ENCODE measurements around the gene AGER.
"Not testable (repeated sequence)": the region's sequence is repeated elsewhere in the genome, so short reads cannot be mapped to it uniquely, and the experiment has no call there.

AGER gene

DNA sequence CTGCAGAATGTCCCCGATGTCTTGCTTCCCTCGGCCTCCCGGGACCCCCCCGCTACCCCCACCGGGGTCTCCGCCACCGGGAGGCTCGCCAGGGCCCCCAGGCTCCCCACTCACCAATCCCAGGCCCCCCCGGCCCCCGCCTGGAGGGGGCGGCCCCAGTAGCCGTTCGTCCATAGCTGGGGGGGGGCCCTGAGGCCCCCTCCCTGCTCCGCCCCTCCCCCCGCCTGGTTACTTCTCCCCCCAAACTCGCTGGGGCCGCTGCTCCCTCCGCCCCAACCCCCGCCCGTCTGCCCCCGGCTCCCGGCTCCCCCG, 5.6 kb upstream of the AGER start:
- no peak for DNase-seq (ENCODE audit: low read depth in 2 of 2)
- TF ChIP-seq, protein P1, sequence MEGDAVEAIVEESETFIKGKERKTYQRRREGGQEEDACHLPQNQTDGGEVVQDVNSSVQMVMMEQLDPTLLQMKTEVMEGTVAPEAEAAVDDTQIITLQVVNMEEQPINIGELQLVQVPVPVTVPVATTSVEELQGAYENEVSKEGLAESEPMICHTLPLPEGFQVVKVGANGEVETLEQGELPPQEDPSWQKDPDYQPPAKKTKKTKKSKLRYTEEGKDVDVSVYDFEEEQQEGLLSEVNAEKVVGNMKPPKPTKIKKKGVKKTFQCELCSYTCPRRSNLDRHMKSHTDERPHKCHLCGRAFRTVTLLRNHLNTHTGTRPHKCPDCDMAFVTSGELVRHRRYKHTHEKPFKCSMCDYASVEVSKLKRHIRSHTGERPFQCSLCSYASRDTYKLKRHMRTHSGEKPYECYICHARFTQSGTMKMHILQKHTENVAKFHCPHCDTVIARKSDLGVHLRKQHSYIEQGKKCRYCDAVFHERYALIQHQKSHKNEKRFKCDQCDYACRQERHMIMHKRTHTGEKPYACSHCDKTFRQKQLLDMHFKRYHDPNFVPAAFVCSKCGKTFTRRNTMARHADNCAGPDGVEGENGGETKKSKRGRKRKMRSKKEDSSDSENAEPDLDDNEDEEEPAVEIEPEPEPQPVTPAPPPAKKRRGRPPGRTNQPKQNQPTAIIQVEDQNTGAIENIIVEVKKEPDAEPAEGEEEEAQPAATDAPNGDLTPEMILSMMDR (IDR thresholded peaks at IDR 0.05; ENCODE audit: low read depth, low read length): no peak
- H3K4me3 ChIP-seq (replicated peaks in 1 of 2; ENCODE audit: low read depth in 2 of 2, low read length in 2 of 2): peak overlapping the region; percentile 67 to 70

DNA sequence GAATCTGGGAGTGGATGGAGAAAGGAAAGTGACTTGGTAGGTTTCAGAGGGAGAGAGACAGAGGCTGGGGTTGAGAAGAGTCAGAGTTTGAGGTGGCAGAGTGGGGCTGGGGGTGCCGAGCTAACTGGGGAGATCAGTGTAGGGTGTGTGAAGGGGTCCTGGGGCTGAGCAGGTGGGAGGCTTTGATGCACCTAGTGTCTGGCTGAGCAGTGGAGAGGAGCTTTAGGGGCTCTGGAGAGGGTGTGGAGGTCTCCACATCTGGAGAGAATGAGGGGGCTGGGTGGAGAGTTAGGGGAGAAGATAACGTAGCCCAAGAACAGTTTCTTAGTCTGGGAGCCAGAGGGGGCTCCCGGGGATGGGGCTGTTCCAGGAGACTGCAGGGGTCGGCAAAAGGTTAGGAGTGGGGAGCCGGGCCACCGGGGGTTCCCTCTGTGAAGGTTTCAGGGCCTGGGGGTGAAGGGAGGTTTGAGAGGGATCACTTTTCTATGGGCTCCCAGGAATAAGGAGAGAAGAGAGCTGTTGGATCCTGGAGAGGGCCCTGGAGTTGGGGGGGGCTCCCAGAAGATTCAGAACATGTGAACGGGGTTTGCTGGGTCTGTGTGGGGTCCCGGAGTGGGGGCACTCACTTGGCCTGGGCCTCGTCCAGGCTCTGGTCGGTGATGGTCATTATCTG, 5.2 kb upstream of the AGER start:
- peak overlapping the region; percentile 67 to 70 for H3K4me3 ChIP-seq (replicated peaks in 1 of 2; ENCODE audit: low read depth in 2 of 2, low read length in 2 of 2)
- no peak for DNase-seq (ENCODE audit: low read depth in 2 of 2)

DNA sequence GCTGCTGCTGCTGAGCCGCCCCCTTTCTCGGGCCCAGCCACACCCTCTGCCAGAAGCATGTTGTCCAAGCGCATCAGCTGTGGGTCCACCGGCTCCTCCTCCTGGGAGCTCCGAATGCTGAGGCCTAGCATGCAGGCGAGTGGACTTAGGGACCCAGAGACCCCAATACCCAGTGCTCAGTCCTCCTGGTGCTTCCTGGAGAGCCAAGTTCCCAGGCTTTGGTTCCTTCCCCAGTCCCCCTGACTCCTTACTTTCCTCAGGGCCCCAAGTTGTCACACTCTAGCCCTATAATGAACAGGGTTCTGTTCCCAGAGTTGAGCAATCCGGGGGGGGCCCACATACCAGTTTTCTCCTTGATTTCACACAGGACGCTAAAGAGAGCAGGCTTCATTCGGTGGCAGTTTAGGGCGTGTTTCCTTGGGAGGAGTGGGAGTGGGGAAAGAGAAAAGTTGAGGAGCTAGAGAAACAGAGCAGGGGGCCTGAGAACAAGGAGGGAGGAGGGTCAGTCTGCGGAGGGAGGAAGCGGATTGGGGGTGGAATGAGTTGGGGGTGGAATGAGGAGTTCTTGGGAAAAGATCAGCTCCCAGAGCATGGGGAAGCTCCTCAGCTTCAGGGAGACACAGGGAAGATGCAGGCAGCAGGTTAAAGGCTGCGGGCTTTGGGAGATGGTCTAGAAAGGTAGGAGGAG, 4.5 kb upstream of the AGER start:
- peak overlapping the region; percentile 67 to 70 for H3K4me3 ChIP-seq (replicated peaks in 1 of 2; ENCODE audit: low read depth in 2 of 2, low read length in 2 of 2)
- TF ChIP-seq, protein P1 (IDR thresholded peaks at IDR 0.05; ENCODE audit: low read depth, low read length): no peak
- DNase-seq (ENCODE audit: low read depth in 2 of 2): peak; percentile 25 to 41

More for the DNA sequence above, 5.2 kb upstream of the AGER start:
- TF ChIP-seq, protein P1 (IDR thresholded peaks at IDR 0.05; ENCODE audit: low read depth, low read length): no peak

DNA sequence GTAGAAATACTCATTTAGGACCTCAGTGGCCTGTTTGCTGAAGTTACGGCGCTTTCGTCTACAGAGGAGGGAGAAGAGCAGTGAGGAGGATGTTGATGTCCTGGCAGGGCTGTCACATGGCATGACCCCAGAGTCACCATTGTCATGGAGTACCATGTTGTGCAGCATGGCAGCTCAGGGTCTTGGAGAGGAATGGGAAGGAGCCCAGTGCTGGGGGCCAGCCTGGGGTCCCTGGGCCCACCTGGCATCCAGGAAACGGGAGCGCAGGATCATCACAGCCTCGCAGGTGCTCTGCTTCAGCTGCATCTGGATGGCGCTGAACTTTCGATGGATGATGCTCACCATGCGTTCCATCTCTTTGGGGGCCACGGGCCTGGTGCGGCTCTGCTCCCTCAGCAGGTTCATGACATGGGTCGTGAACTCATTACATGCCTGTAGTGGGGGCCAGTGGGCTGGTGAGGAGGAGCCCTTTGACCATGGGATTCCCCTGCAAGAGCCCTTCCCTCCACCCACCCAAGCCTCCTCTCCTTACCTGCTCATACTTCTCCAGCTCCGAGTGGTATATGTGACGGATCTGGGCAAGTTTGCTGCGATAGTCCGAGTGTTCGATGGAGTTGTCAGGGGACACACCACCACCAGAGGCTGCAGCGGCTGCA, 3.8 kb upstream of the AGER start:
- H3K4me3 ChIP-seq (replicated peaks in 1 of 2; ENCODE audit: low read depth in 2 of 2, low read length in 2 of 2): peak overlapping the region; percentile 11 to 67

DNA sequence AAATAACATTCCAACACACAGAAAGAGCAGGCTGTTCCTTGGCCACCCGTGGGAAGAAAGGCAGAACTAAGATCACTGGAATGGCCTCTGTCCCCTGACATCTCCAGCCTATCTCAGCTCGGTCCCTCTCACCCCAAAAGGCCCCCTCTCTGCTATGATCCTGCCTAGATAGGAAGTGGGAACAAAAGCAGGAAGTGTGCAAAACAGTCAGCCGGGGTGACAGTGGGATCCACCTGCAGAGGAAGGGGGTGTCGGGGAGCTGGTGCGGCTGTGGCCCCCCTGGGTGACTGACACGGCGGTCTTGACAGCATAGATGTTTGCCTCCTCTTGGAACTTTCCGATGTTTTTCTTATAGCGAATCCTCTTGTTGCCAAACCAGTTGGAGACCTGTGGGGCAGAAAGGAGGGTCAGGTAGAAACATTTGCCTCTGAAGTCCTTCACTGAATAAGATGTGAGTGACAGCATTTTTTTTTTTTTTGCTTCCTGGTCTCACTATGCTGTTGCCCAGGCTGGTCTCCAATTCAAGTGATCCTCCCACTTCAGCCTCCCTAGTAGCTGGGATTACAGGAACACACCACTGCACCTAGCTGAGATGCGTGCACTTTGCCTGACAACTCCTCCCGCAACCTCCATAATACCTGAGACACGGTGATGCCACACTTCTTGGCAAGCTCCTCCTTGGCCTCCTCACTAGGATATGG, 3.1 kb upstream of the AGER start:
- TF ChIP-seq, protein P1 (IDR thresholded peaks at IDR 0.05; ENCODE audit: low read depth, low read length): no peak
- no peak for DNase-seq (ENCODE audit: low read depth in 2 of 2)
- H3K4me3 ChIP-seq (replicated peaks in 1 of 2; ENCODE audit: low read depth in 2 of 2, low read length in 2 of 2): no peak overlapping the region

More for the DNA sequence above, 3.8 kb upstream of the AGER start:
- DNase-seq (ENCODE audit: low read depth in 2 of 2): not testable (repeated sequence)

DNA sequence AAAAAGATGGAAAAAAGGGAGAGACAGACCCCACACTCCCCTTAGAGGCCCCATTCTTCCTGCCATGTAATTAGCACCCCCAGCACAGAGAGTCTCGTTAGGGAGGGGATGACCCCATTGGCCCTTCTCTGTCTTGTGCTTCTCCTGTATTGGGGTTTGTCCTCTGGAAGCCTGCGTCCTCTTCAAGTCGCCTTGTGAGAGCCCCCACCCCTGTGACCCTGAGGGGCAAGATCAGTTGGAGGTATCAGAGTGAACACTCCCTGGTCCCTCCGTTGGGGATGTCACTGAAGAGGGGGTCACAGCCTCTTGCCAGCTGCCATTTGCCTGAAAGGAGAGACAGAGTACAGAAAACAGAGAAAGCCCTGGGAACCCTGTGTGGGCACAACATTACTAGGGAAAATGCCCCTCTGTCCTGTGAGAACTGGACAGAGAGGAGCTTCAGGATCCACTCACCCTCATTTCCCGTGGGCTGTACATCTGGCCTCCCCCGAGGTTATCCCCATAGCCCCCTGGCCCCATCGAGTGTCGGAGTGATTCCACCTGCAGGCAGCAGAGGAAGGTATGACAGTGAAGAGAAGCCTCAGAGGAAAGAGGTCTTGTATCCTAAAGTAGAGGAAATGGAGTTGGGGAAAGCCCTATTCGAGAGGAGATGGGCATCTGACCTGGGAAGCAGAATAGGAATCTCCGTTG, 2.2 kb upstream of the AGER start:
- not testable (repeated sequence) for H3K4me3 ChIP-seq (replicated peaks in 1 of 2; ENCODE audit: low read depth in 2 of 2, low read length in 2 of 2); DNase-seq (ENCODE audit: low read depth in 2 of 2)

DNA sequence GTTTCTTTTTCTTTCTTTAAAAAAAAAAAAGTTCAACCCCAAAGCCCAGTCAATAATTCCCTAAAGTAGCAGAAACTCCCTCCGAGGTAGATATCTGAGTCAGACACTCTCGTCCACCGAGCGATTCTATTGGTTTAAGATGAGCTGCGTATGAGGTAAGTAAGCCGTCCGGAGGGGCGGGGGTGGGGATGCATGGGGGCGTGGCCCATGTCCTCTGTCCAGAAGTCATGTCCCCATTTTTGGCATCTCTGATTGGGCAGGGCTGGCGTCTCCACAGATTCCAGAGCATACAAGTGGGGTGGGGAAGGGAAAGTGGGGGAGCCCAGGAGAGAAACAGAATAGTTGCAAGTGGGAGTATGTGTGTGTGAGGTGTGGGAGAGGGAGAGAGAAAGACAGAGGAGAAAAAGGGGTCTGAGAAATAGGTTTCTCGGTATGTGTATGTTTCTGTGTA, 1.7 kb upstream of the AGER start:
- not testable (repeated sequence) for H3K4me3 ChIP-seq (replicated peaks in 1 of 2; ENCODE audit: low read depth in 2 of 2, low read length in 2 of 2)
- peak; percentile 92 to 95 for DNase-seq (ENCODE audit: low read depth in 2 of 2)
